Measurements from ENCODE around the gene SERTAD3.

SERTAD3 gene

DNA sequence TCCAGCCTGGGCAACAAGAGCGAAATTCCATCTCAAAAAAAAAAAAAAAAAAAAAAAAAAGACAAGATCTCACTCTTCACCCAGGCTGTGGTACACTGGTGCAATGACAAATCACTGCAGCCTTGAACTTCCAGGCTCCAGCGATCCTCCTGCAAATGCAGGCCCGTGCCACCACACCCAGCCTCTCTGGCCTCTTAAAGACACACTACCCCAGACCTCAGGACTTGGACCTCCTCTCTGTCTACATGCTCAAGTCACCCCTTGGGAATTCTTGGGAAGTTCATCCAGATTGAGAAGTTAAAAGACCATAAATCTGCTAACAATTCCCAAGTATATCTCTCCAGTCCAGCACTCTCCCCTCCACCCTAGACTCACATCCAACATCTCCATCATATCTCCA, 43.6 kb downstream of the SERTAD3 start:
- no peak for DNase-seq (ENCODE audit: low read depth)
- TF ChIP-seq, protein P1, sequence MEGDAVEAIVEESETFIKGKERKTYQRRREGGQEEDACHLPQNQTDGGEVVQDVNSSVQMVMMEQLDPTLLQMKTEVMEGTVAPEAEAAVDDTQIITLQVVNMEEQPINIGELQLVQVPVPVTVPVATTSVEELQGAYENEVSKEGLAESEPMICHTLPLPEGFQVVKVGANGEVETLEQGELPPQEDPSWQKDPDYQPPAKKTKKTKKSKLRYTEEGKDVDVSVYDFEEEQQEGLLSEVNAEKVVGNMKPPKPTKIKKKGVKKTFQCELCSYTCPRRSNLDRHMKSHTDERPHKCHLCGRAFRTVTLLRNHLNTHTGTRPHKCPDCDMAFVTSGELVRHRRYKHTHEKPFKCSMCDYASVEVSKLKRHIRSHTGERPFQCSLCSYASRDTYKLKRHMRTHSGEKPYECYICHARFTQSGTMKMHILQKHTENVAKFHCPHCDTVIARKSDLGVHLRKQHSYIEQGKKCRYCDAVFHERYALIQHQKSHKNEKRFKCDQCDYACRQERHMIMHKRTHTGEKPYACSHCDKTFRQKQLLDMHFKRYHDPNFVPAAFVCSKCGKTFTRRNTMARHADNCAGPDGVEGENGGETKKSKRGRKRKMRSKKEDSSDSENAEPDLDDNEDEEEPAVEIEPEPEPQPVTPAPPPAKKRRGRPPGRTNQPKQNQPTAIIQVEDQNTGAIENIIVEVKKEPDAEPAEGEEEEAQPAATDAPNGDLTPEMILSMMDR (IDR thresholded peaks at IDR 0.05; ENCODE audit: control insufficient read depth, extremely low read depth, insufficient read depth), result no peak
- H3K4me3 ChIP-seq (ENCODE audit: low read depth, low read length), result no peak overlapping the region

DNA sequence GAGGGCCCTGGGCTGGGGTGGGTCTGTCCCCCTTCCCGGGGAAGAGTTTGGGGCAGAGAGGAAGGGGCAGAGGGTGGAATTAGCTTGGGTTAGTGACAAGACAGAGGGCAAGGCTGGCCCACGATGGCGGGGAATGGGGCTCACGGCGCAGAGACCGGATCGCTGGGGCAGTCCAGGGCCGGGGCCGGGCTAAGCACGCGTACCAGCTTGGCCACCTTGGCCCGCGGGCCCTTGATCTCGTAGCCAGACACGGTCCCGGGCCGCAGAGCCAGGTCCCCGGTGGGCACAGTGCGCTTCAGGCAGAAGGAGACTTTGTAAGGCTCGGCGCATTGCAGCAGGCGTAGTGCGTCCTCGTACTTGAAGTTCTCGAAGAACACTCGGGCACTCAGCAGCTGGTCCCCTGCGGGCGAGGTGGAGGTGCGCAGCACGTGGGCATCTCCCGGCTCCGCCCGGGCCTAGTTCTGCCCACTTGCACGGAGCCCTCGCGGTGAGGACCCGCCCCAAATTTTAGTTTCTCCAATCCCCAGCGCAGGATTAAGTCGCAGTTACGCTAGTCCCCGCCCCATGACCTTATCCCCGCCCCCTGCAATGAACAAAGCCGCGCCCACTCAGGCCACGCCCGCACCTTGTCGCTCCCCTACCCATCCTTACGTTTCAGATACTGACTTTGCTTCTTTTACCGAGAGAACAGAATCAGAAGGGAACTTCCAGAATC, 45.6 kb downstream of the SERTAD3 start:
- TF ChIP-seq, protein P1 (IDR thresholded peaks at IDR 0.05; ENCODE audit: control insufficient read depth, extremely low read depth, insufficient read depth), result no peak
- DNase-seq (ENCODE audit: low read depth), result no peak
- no peak overlapping the region for H3K4me3 ChIP-seq (ENCODE audit: low read depth, low read length)

DNA sequence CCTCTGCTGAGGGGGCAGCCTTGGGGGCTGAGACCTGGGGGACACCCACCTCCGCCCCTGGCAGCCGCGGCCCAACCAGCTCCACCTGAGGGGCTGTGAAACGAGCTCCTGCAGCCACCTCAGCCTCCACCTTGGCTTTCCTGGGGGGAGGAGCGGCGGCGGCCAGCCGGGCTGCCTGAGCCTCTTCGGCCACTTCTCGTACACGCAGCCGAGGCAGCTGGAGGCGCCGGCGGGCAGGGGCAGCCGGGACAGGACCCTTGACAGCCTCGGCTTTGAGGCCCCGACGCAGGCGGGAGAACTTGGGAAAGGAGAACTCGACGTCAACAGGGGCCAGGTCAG, 46.6 kb downstream of the SERTAD3 start:
- TF ChIP-seq, protein P1 (IDR thresholded peaks at IDR 0.05; ENCODE audit: control insufficient read depth, extremely low read depth, insufficient read depth), result no peak
- DNase-seq (ENCODE audit: low read depth), result no peak
- H3K4me3 ChIP-seq (ENCODE audit: low read depth, low read length), result no peak overlapping the region

DNA sequence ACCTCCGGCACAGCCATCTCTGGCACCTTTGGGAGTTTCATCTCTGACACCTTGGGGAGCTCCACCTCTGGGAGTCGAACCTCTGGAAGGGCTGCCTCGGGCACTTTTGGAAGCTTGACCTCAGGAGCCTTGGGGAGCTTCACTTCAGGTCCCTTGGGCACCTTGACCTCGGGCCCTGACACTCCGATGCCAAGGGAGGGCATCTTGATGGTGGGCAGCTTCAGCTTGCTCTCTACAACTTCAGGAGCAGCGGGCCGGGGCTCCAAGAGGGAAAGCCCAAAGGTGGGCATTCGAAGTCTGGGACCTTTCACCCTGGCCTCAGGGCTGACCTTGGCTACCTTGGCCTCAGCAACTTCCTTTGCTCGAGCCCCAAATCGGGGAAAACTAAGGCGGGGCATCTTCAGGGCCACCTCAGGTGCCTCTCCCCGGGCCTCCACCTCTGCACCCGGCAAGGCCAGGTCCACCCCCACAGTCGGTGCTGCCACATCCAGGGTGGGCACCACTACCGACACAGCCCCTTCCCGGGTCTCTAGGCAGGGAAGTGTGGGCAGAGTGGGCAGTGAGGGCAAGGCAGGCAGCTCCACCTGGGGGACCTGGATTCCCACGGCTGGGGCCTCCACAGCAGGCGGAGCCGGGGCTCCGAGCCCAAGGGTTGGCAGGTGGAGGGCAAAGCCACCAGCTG, 47.1 kb downstream of the SERTAD3 start:
- DNase-seq (ENCODE audit: low read depth), result no peak
- TF ChIP-seq, protein P1 (IDR thresholded peaks at IDR 0.05; ENCODE audit: control insufficient read depth, extremely low read depth, insufficient read depth), result no peak
- no peak overlapping the region for H3K4me3 ChIP-seq (ENCODE audit: low read depth, low read length)

DNA sequence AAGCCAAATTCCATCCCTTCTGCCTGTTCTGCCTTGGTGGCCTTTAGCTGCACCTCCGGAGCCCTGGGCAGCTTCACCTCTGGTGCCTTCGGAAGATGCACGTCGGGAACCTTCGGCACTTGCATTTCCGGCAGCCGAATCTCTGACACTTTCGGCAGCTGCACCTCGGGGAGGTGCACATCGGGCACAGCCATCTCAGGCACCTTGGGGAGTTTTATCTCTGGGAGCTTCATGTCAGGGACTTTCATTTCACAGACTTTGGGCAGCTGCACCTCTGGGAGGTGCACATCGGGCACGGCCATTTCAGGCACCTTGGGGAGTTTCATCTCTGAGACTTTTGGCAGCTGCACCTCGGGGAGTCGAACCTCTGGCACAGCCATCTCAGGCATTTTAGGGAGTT, 48.2 kb downstream of the SERTAD3 start:
- no peak for DNase-seq (ENCODE audit: low read depth)
- no peak overlapping the region for H3K4me3 ChIP-seq (ENCODE audit: low read depth, low read length)
- TF ChIP-seq, protein P1 (IDR thresholded peaks at IDR 0.05; ENCODE audit: control insufficient read depth, extremely low read depth, insufficient read depth), result no peak

DNA sequence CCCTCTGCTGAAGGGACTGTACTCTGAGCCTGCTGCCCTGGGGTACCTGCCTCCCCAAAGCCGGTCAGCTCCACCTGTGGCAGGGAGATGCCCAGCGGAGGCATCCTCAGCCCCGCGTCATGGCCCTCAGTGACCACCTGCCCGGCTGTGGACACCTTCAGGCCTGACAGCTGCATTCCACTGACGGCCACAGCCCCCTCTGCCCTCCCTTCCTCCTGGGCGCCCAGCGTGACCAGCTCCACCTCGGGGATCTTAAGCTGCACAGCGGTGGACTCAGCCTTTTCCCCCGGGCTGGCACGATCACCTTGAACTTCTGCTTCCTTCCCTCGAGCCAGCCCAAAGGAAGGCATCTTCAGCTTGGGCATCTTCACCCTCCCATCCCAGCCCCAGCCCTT, 49.3 kb downstream of the SERTAD3 start:
- no peak overlapping the region for H3K4me3 ChIP-seq (ENCODE audit: low read depth, low read length)
- no peak for DNase-seq (ENCODE audit: low read depth)
- TF ChIP-seq, protein P1 (IDR thresholded peaks at IDR 0.05; ENCODE audit: control insufficient read depth, extremely low read depth, insufficient read depth), result no peak
